Ovary (tissue), 9 donors: ENCODE results near the gene CFAP52. TPM values are rescaled to one million over a fixed set of nuclear protein-coding genes. Genes with fewer than 3 reads are reported as not detected.
"Not testable (repeated sequence)": the region's sequence is repeated elsewhere in the genome, so short reads cannot be mapped to it uniquely, and the experiment has no call there.

Experiments
- DNase-seq, 5 donors: peaks; one replicate each; pipeline ENCODE4 v3.0.0-alpha.2; 2019 to 2020
- H3K27ac ChIP-seq, 2 donors: fragments of 200-600 bp; one replicate each; pipeline versions ENCODE4 v1.5.1 to v1.8.0; 2019 to 2022
- H3K27me3 ChIP-seq: fragments of 200-600 bp; one replicate; pipeline ENCODE4 v1.8.0; 2022
- H3K36me3 ChIP-seq: fragments of 200-600 bp; sonication (generic); one replicate; pipeline ENCODE4 v1.5.1; 2019
- H3K4me1 ChIP-seq: one replicate; pipeline ENCODE4 v1.8.1; 2013; ENCODE audit warnings: mild to moderate bottlenecking, moderate library complexity; ENCODE audit not compliant: insufficient read depth
- H3K4me3 ChIP-seq: fragments of 200-600 bp; sonication (generic); one replicate; pipeline ENCODE4 v1.5.1; 2017
- H3K9me3 ChIP-seq, 2 donors: fragments of 200-600 bp in 1 of 2; sonication (generic) in 1 of 2; one replicate each; pipeline versions ENCODE4 v1.5.1 to v1.8.1; 2013 to 2019; ENCODE audit warnings: mild to moderate bottlenecking in 1 of 2, moderate library complexity in 1 of 2
- EP300 ChIP-seq: sonication (generic); formaldehyde crosslinking; IDR thresholded peaks from one replicate; pipeline ENCODE4 v1.6.1; 2017; ENCODE audit warnings: antibody characterized with exemption
- POLR2A ChIP-seq: fragments of 450-650 bp; IDR thresholded peaks from one replicate; pipeline ENCODE4 v1.6.1; 2017; ENCODE audit warnings: antibody characterized with exemption, mild to moderate bottlenecking, moderate library complexity
- WGBS, 3 donors: extraction: QIAGEN DNeasy Blood & Tissue Kit in 1 of 3; methylation state at CpG; one replicate each; pipeline versions ENCODE4 v1.1.5 to v1.1.7; 2013 to 2017; 5-methylcytosine and 5-hydroxymethylcytosine counted together
- intact Hi-C, 4 donors: fragments of 100-400 bp; cut with DNase I; formaldehyde crosslinking; loops; one replicate each; pipeline versions ENCODE4 v1.11.0 to v1.15.1; 2022 to 2023
- polyA plus RNA-seq, 2 donors: library from polyadenylated mRNA; stranded (reverse); fragments of 200-250 nt in 1 of 2; fragments of 350-450 nt in 1 of 2; fragmentation: Illumina TruSeq in 1 of 2; extraction: RNeasy Lipid Tissue Mini Kit (QIAGEN cat#74804) in 1 of 2; gene quantifications; one replicate each; pipeline ENCODE4 v1.2.3, GENCODE V29; 2013 to 2014
- total RNA-seq, 7 donors: library from RNA; depleted of rRNA in 2 of 7; stranded (reverse); fragments of >200 nt in 2 of 7; fragmentation: NEBNext Ultra II Directional in 3 of 7; extraction: Animal tissue kit (Norgen Biotek cat#: 25700) in 3 of 7; gene quantifications; one replicate each; pipeline versions ENCODE4 v1.1.0 to v1.2.4, GENCODE V29; 2016 to 2023
- TF ChIP-seq, protein P1 (sequence below), 3 donors: fragments of 450-650 bp in 2 of 3; fragments of 200-600 bp in 1 of 3; IDR thresholded peaks; one replicate each; pipeline versions ENCODE4 v1.5.1 to v1.8.0; 2016 to 2022; ENCODE audit warnings: antibody characterized with exemption in 3 of 3, mild to moderate bottlenecking in 1 of 3
- donor health status: DM: no; HTN: no; CAD: no; lungs with moderate emphysema.
- donor health status: DM: no; HTN: no; CAD: no.
- donor health status: Bipolar disorder and iron deficiency.
- donor health status: DM: yes; HTN: yes; CAD: no.
- donor health status: DM: no; HTN: no; CAD: no.
- donor health status: DM: yes; HTN: yes; CAD: no.

Gene CFAP52
- total and polyA plus RNA-seq, 9 donors = 0.18 to 46.6 (median 1.1) TPM

DNA sequence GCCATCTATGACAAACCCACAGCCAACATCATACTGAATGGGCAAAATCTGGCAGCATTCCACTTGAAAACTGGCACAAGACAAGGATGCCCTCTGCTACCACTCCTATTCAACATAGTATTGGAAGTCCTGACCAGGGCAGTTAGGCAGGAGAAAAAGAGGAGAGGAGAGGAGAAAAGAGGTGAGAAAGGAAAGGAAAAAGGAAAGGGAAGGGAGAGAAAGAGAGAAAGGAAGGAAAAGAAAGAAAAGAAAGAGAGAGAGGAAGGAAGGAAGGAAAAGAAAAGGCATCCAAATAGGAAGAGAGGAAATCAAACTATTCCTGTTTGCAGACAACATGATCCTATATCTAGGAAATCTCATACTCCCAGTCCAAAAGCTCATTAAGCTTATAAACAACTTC is 12.3 kb upstream of the CFAP52 start:
- intact Hi-C loops = no loop called here
- H3K36me3 ChIP-seq = no peaks in the 10 kb centered on the region
- no peak for TF ChIP-seq EP300
- TF ChIP-seq, protein P1, sequence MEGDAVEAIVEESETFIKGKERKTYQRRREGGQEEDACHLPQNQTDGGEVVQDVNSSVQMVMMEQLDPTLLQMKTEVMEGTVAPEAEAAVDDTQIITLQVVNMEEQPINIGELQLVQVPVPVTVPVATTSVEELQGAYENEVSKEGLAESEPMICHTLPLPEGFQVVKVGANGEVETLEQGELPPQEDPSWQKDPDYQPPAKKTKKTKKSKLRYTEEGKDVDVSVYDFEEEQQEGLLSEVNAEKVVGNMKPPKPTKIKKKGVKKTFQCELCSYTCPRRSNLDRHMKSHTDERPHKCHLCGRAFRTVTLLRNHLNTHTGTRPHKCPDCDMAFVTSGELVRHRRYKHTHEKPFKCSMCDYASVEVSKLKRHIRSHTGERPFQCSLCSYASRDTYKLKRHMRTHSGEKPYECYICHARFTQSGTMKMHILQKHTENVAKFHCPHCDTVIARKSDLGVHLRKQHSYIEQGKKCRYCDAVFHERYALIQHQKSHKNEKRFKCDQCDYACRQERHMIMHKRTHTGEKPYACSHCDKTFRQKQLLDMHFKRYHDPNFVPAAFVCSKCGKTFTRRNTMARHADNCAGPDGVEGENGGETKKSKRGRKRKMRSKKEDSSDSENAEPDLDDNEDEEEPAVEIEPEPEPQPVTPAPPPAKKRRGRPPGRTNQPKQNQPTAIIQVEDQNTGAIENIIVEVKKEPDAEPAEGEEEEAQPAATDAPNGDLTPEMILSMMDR (IDR thresholded peaks at IDR 0.05) = no peak
- TF ChIP-seq POLR2A = no peak
- no peak overlapping the region for H3K27ac ChIP-seq
- no peak for DNase-seq
- H3K27me3 ChIP-seq = no peaks in the 10 kb centered on the region
- H3K4me3 ChIP-seq = no peak overlapping the region
- no peaks in the 10 kb centered on the region for H3K4me1 ChIP-seq
- H3K9me3 ChIP-seq = no peaks in the 10 kb centered on the region

DNA sequence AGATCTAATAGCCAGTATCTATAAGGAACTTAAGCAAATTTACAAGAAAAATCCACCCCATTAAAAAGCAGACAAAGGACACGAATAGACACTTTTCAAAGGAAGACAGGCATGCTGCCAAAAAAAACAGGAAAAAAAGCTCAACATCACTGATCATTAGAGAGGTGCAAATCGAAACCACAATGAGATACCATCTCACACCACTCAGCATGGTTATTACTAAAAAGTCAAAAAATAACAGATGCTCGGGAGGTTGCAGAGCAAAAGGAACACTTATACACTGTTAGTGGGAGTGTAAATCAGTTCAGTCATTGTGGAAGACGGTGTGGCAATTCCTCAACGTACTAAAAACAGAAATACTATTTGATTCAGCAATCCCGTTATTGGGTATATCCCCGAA is 10.4 kb upstream of the CFAP52 start:
- TF ChIP-seq, protein P1 (IDR thresholded peaks at IDR 0.05) = no peak
- TF ChIP-seq EP300 (no peak), POLR2A (no peak)
- Histone ChIP-seq H3K9me3 (no peaks in the 10 kb centered on the region), H3K36me3 (no peaks in the 10 kb centered on the region), H3K27me3 (no peaks in the 10 kb centered on the region), H3K4me3 (no peak overlapping the region), H3K27ac (no peak overlapping the region), H3K4me1 (no peaks in the 10 kb centered on the region)
- no peak for DNase-seq
- intact Hi-C loops = no loop called here
- 54 to 65% (median 63%) methylated on average over 7 of the region's 7 CpGs for WGBS, 3 donors

DNA sequence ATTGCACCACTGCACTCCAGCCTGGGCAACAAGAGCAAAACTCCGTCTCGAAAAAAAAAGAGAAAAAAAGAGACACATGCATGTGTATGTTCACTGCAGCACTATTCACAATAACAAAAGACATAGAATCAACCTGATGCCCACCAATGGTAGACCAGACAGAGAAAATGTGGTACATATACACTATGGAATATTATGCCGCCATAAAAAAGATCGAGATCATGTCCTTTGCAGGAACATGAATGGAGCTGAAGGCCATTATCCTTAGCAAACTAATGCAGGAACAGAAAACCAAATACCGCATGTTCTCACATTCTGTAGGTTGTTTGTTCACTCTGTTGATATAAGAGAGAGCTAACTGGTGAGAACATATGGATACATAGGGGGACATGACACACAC is 9.7 kb upstream of the CFAP52 start:
- H3K36me3 ChIP-seq, intact Hi-C loops: not testable (repeated sequence)
- 87 to 97% (median 87%) methylated on average over 5 of the region's 5 CpGs for WGBS, 3 donors

DNA sequence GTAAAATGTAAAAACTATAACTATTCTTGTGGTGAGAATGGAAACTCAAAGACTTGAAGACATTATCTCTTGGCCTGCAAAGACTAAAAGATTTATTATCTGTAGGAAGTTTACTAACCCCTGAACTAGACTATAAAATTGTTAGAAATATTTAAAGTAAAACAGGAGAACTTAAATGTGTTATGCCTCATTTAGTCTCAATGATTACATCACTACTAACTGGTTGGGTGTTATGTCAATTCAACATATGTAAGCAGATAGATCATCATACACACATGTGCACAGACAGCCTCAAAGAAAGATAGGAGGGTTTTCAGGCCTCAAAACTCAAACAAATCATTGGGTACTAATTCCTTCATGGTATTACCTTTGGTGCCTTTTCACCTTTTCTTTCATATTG is 8.4 kb upstream of the CFAP52 start:
- H3K4me3 ChIP-seq = no peak overlapping the region
- no peaks in the 10 kb centered on the region for H3K27me3 ChIP-seq
- intact Hi-C loops = no loop called here
- TF ChIP-seq POLR2A = no peak
- no peak for TF ChIP-seq EP300
- TF ChIP-seq, protein P1 (IDR thresholded peaks at IDR 0.05) = no peak
- no peaks in the 10 kb centered on the region for H3K36me3 ChIP-seq
- no peak overlapping the region for H3K27ac ChIP-seq
- no peak for DNase-seq
- no peaks in the 10 kb centered on the region for H3K4me1 ChIP-seq
- H3K9me3 ChIP-seq = no peaks in the 10 kb centered on the region

More for the DNA sequence above, 9.7 kb upstream of the CFAP52 start:
- H3K27me3 ChIP-seq, H3K9me3 ChIP-seq, H3K4me3 ChIP-seq, DNase-seq, H3K4me1 ChIP-seq, H3K27ac ChIP-seq: not testable (repeated sequence)

DNA sequence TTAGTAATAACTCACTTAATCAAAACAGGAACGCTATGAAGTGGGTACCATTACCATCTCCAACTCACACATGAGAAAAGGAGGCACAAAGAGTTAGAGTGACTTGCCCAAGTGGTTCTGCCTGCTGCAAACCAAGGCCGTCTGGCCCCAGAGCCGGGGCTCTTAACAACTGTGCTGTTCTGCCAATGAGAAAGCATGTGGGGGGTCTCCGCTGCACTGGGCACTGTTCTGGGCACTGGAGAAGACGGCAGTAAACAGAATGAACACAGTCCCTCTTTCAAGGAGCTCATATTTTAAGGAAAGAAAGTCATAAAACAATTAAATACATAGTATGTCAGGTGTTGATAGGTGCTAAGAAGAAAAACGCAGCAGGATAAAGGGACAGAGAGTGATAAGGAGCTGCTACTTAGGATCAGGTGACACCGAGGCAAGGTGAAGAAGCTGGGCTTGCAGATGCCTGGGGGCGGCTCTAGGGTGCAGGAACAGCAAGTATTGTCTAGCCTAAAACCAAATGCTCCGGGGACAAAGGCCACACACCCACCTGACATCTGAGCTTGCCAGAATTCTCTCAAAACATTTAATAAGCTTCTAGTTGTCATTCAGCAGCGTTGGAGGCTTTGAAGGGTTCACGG is 7.4 kb upstream of the CFAP52 start:
- intact Hi-C loops = no loop called here
- Histone ChIP-seq H3K4me1 (no peaks in the 10 kb centered on the region), H3K27ac (no peak overlapping the region), H3K36me3 (no peaks in the 10 kb centered on the region), H3K9me3 (no peaks in the 10 kb centered on the region), H3K27me3 (no peaks in the 10 kb centered on the region), H3K4me3 (no peak overlapping the region)
- 83 to 90% (median 85%) methylated on average over 11 of the region's 11 CpGs for WGBS, 3 donors
- no peak for DNase-seq
- TF ChIP-seq, protein P1 (IDR thresholded peaks at IDR 0.05) = no peak
- no peak for TF ChIP-seq EP300
- no peak for TF ChIP-seq POLR2A
